Uterus (tissue), 4 donors: ENCODE data around the gene KIN. TPM values are rescaled to one million over a fixed set of nuclear protein-coding genes. Genes with fewer than 3 reads are reported as not detected.

Source experiments
- DNase-seq, 2 donors: peaks; one replicate each; pipeline ENCODE4 v3.0.0-alpha.2; 2019 to 2020
- H3K27ac ChIP-seq, 2 donors: fragments of 200-600 bp; sonication (generic); 1 replicate in 1 of 2; 2 replicates in 1 of 2; pipeline ENCODE4 v1.5.1; 2016 to 2018
- H3K27me3 ChIP-seq, 2 donors: fragments of 200-600 bp; sonication (generic); one replicate each; pipeline ENCODE4 v1.5.1; 2018 to 2019; ENCODE audit warnings: control low read depth in 1 of 2
- H3K36me3 ChIP-seq, 2 donors: fragments of 200-600 bp; sonication (generic); one replicate each; pipeline ENCODE4 v1.5.1; 2019; ENCODE audit warnings: control low read depth in 1 of 2
- H3K4me1 ChIP-seq, 2 donors: fragments of 200-600 bp; sonication (generic); one replicate each; pipeline ENCODE4 v1.5.1; 2018 to 2019; ENCODE audit warnings: control low read depth in 1 of 2
- H3K4me3 ChIP-seq, 2 donors: fragments of 200-600 bp; sonication (generic); 1 replicate in 1 of 2; 2 replicates in 1 of 2; pipeline ENCODE4 v1.5.1; 2018 to 2019; ENCODE audit warnings: mild to moderate bottlenecking in 1 of 2
- H3K9me3 ChIP-seq, 2 donors: fragments of 200-600 bp; sonication (generic); one replicate each; pipeline ENCODE4 v1.5.1; 2019; ENCODE audit warnings: control low read depth in 1 of 2
- CTCF ChIP-seq, 4 experiments: fragments of 200-600 bp in 2 of 4; fragments of 450-650 bp in 2 of 4; sonication (generic) in 2 of 4; IDR thresholded peaks; one replicate each; pipeline ENCODE4 v1.5.1; 2016 to 2019; ENCODE audit warnings: antibody characterized with exemption in 4 of 4, mild to moderate bottlenecking in 2 of 4, moderate library complexity in 1 of 4
- POLR2A ChIP-seq, 2 donors: fragments of 450-650 bp; IDR thresholded peaks; one replicate each; pipeline ENCODE4 v1.6.1; 2016; ENCODE audit warnings: antibody characterized with exemption in 2 of 2, mild to moderate bottlenecking in 1 of 2, moderate library complexity in 1 of 2
- intact Hi-C: fragments of 100-400 bp; cut with DNase I; formaldehyde crosslinking; loops from one replicate; pipeline ENCODE4 v1.15.1; 2023; ENCODE audit warnings: low total_unique reads
- total RNA-seq, 4 donors: library from RNA; depleted of rRNA in 3 of 4; stranded (reverse); fragments of >200 nt in 3 of 4; gene quantifications; one replicate each; pipeline versions ENCODE4 v1.1.0 to v1.2.4, GENCODE V29; 2014 to 2023
- donor health status: DM: yes; HTN: yes; CAD: no.

The KIN gene
- total RNA-seq, 4 donors from 2014 or later = 7.4 to 72.0 (median 14.5) TPM

DNA sequence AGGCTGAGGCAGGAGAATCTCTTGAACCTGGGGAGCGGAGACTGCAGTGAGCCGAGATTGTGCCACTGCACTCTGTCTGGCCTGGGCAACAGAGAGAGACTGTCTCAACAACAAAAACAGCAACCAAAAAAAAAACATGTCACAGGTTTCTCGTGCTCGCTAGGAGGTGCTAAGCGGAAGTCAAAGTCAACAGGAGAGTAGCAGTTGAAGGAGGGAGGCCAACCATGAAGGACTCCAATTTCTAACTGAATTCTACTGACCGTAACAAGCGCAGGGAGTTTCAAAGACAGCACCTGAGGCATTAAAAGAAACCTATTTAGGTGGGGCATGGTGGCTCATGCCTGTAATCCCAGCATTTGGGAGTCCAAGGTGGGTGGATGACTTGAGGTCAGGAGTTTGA lies 19.4 kb downstream of the KIN start:
- Histone ChIP-seq H3K27ac (no peak overlapping the region), H3K4me3 (no peak overlapping the region), H3K27me3 (no peaks in the 10 kb centered on the region), H3K9me3 (no peaks in the 10 kb centered on the region), H3K4me1 (no peaks in the 10 kb centered on the region), H3K36me3 (no peaks in the 10 kb centered on the region)
- intact Hi-C loops = no loop called here
- TF ChIP-seq POLR2A (IDR thresholded peaks at IDR 0.05) = no peak
- TF ChIP-seq CTCF (IDR thresholded peaks at IDR 0.05) = no peak
- no peak for DNase-seq

GRCh38 chr10:7767209-7767608 lies 20.6 kb downstream of the KIN start:
- TF ChIP-seq POLR2A (IDR thresholded peaks at IDR 0.05) (no peak), CTCF (IDR thresholded peaks at IDR 0.05) (no peak)
- Histone ChIP-seq H3K36me3 (no peaks in the 10 kb centered on the region), H3K4me3 (no peak overlapping the region), H3K9me3 (no peaks in the 10 kb centered on the region), H3K27me3 (no peaks in the 10 kb centered on the region), H3K4me1 (no peaks in the 10 kb centered on the region), H3K27ac (no peak overlapping the region)
- intact Hi-C loops = no loop called here
- DNase-seq = no peak

- Histone ChIP-seq H3K4me3 (no peak overlapping the region), H3K4me1 (no peaks in the 10 kb centered on the region), H3K27me3 (no peaks in the 10 kb centered on the region), H3K27ac (no peak overlapping the region), H3K9me3 (no peaks in the 10 kb centered on the region), H3K36me3 (no peaks in the 10 kb centered on the region)
- no peak for DNase-seq
- TF ChIP-seq POLR2A (IDR thresholded peaks at IDR 0.05) (no peak), CTCF (IDR thresholded peaks at IDR 0.05) (no peak)
- intact Hi-C loops = no loop called here
These were observed 21.6 kb downstream of the KIN start for GRCh38 chr10:7766241-7766640.

DNA sequence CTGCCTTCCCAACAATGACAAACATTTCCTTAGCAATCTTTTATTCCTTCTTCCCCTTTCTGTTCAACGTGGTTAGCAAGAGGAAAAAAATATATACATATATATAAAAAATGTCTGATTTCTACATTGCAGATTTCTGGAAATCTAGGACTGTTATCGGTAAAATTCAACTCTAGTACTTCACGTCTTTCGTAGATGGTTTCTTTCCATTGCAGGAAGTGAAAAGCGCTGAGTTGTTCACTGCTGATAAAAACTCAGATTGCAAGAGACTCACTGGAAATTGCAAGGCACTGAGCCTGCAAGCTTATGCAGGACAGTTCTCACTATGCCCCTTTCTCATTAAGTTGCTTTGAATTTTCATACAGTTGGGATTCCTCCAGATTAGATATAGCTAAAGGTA lies 23.9 kb downstream of the KIN start:
- Histone ChIP-seq H3K4me1 (no peaks in the 10 kb centered on the region), H3K27me3 (no peaks in the 10 kb centered on the region), H3K4me3 (no peak overlapping the region), H3K9me3 (no peaks in the 10 kb centered on the region), H3K36me3 (no peaks in the 10 kb centered on the region), H3K27ac (no peak overlapping the region)
- intact Hi-C loops = no loop called here
- TF ChIP-seq CTCF (IDR thresholded peaks at IDR 0.05) = no peak
- no peak for TF ChIP-seq POLR2A (IDR thresholded peaks at IDR 0.05)
- DNase-seq = no peak

DNA sequence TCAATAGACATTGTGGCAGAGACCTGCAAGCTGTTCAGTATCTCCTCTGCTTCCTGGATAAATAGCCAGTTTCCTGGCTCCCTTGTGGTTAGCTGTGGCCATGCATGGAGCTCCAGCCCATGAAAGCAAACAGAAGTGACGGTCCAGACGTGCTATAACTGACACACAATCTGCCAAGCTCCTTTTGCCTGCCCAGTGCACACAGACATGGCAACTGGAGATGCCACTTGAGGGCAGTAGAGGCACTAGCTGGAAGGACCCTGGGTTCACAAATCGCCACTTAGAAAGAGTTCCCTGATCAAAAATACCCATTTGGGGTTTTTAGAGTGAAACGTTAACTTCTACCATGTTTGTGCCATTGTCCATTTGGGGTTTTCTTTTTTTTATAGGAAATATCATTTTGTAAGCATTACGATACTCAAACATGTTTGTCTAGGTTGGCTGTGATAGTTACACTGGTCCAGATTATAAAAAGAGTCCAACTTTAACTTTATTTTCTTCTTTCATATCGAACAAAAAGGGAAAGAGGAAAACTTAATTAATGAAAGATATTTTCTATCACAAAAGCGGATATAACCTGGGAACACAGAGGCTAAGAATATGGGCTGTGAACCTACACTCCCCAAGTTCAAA lies 31.3 kb downstream of the KIN start:
- H3K4me3 ChIP-seq = no peak overlapping the region
- no peak overlapping the region for H3K27ac ChIP-seq
- H3K36me3 ChIP-seq = no peaks in the 10 kb centered on the region
- H3K4me1 ChIP-seq = no peaks in the 10 kb centered on the region
- no peaks in the 10 kb centered on the region for H3K27me3 ChIP-seq
- H3K9me3 ChIP-seq = no peaks in the 10 kb centered on the region
- intact Hi-C loops = no loop called here
- no peak for TF ChIP-seq POLR2A (IDR thresholded peaks at IDR 0.05)
- TF ChIP-seq CTCF (IDR thresholded peaks at IDR 0.05) = no peak
- DNase-seq = no peak
